GM21423 (cell line): ENCODE results near the gene PCNX3.

Experiments
- ATAC-seq: cut with Tn5 transposase; IDR thresholded peaks from one replicate; pipeline ENCODE4 v1.9.1; 2021; ENCODE audit warnings: mild to moderate bottlenecking, moderate library complexity; ENCODE audit not compliant: unreplicated experiment

PCNX3 gene

GRCh38 chr11:65596520-65596919 lies 19.1 kb upstream of the PCNX3 start:
- ATAC-seq: no peak

GRCh38 chr11:65598258-65598699 lies 17.3 kb upstream of the PCNX3 start:
- ATAC-seq: no peak

- ATAC-seq: no peak
Observed at GRCh38 chr11:65599216-65599954, 16.2 kb upstream of the PCNX3 start.

GRCh38 chr11:65599955-65600246 lies 15.7 kb upstream of the PCNX3 start:
- no peak for ATAC-seq

- ATAC-seq: no peak
Observed at GRCh38 chr11:65604258-65604657, 11.3 kb upstream of the PCNX3 start.

GRCh38 chr11:65606876-65607613 lies 8.5 kb upstream of the PCNX3 start:
- ATAC-seq: no peak

GRCh38 chr11:65607614-65608426 lies 7.8 kb upstream of the PCNX3 start:
- no peak for ATAC-seq

- no peak for ATAC-seq
Observed at GRCh38 chr11:65609229-65609628, 6.3 kb upstream of the PCNX3 start.

GRCh38 chr11:65609665-65610064 lies 5.9 kb upstream of the PCNX3 start:
- ATAC-seq: no peak

GRCh38 chr11:65610404-65610803 lies 5.2 kb upstream of the PCNX3 start:
- ATAC-seq: no peak

- no peak for ATAC-seq
Observed at GRCh38 chr11:65611028-65611757, 4.4 kb upstream of the PCNX3 start.

- no peak for ATAC-seq
Observed at GRCh38 chr11:65611758-65612603, 3.6 kb upstream of the PCNX3 start.

- no peak for ATAC-seq
Observed at GRCh38 chr11:65612691-65613090, 2.9 kb upstream of the PCNX3 start.

GRCh38 chr11:65613091-65613928 lies 2.3 kb upstream of the PCNX3 start:
- ATAC-seq: no peak

- ATAC-seq: peak; percentile 1
Observed at GRCh38 chr11:65615950-65616574, 486 bp downstream of the PCNX3 start.

- no peak for ATAC-seq
Observed at GRCh38 chr11:65616575-65617001, 1.0 kb downstream of the PCNX3 start.

- ATAC-seq: no peak
Observed at GRCh38 chr11:65617136-65617850, 1.7 kb downstream of the PCNX3 start.
